ENCODE measurements around the gene CA9.

The CA9 gene

GRCh38 chr9:35651956-35652828 lies 21.5 kb upstream of the CA9 start:
- no peak for DNase-seq

GRCh38 chr9:35652829-35653209 lies 20.9 kb upstream of the CA9 start:
- no peak for DNase-seq

- DNase-seq = no peak
Measured at GRCh38 chr9:35653611-35654010, 20.1 kb upstream of the CA9 start.

- DNase-seq = no peak
Measured at GRCh38 chr9:35656348-35656747, 17.4 kb upstream of the CA9 start.

- DNase-seq = no peak
Measured at GRCh38 chr9:35656831-35657545, 16.7 kb upstream of the CA9 start.

GRCh38 chr9:35657546-35658136 lies 16.1 kb upstream of the CA9 start, which contains the start of gene RMRP:
Gene RMRP (minus strand): TSS chr9:35658019.
- DNase-seq = peak; percentile 99

- peak; percentile 92 for DNase-seq
Measured at GRCh38 chr9:35658137-35658967, 15.4 kb upstream of the CA9 start, which contains the start of gene CCDC107. Gene CCDC107 (plus strand): TSS chr9:35658292. CDS start chr9:35658380, 88 bp downstream.

GRCh38 chr9:35658968-35659220 lies 14.8 kb upstream of the CA9 start:
- peak; percentile 76 for DNase-seq

GRCh38 chr9:35659340-35659739 lies 14.4 kb upstream of the CA9 start:
- DNase-seq = no peak

- peak; percentile 33 for DNase-seq
Measured at GRCh38 chr9:35660966-35661415, 12.7 kb upstream of the CA9 start.

- DNase-seq = no peak
Measured at GRCh38 chr9:35661756-35662350, 11.9 kb upstream of the CA9 start.

- no peak for DNase-seq
Measured at GRCh38 chr9:35662437-35662836, 11.3 kb upstream of the CA9 start.

GRCh38 chr9:35664531-35665470 lies 8.9 kb upstream of the CA9 start, which contains the start of gene ARHGEF39:
Gene ARHGEF39 (minus strand): TSS chr9:35665195. CDS start chr9:35665169, 26 bp downstream.
- peak; percentile 91 for DNase-seq

- no peak for DNase-seq
Measured at GRCh38 chr9:35665471-35665818, 8.3 kb upstream of the CA9 start.

GRCh38 chr9:35666045-35666444 lies 7.7 kb upstream of the CA9 start:
- no peak for DNase-seq

- DNase-seq = no peak
Measured at GRCh38 chr9:35666549-35666948, 7.2 kb upstream of the CA9 start.

GRCh38 chr9:35667939-35668338 lies 5.8 kb upstream of the CA9 start:
- DNase-seq = no peak

- DNase-seq = no peak
Measured at GRCh38 chr9:35669331-35670145, 4.2 kb upstream of the CA9 start.

- DNase-seq = no peak
Measured at GRCh38 chr9:35674025-35674361, 265 bp downstream of the CA9 start.

- no peak for DNase-seq
Measured at GRCh38 chr9:35675204-35675603, 1.5 kb downstream of the CA9 start.
